Fibroblast of mammary gland (primary cell): ENCODE measurements around the gene SWT1.

Experiments used
- DNase-seq: peaks from one replicate; pipeline ENCODE4 v3.0.0-alpha.2; 2010; ENCODE audit warnings: low read depth
- H3K4me3 ChIP-seq: 2 replicates; pipeline ENCODE4 v1.5.1; 2011; ENCODE audit warnings: low read depth, mild to moderate bottlenecking, low read length, moderate library complexity; ENCODE audit not compliant: control insufficient read depth
- TF ChIP-seq, protein P1 (sequence below): conservative IDR thresholded peaks from 2 replicates; pipeline ENCODE4 v1.5.1; 2011; ENCODE audit warnings: low read depth, low read length, inconsistent platforms; ENCODE audit not compliant: control insufficient read depth, insufficient read depth

SWT1 gene

GRCh38 chr1:185267301-185267700, 110.3 kb downstream of the SWT1 start:
- TF ChIP-seq, protein P1, sequence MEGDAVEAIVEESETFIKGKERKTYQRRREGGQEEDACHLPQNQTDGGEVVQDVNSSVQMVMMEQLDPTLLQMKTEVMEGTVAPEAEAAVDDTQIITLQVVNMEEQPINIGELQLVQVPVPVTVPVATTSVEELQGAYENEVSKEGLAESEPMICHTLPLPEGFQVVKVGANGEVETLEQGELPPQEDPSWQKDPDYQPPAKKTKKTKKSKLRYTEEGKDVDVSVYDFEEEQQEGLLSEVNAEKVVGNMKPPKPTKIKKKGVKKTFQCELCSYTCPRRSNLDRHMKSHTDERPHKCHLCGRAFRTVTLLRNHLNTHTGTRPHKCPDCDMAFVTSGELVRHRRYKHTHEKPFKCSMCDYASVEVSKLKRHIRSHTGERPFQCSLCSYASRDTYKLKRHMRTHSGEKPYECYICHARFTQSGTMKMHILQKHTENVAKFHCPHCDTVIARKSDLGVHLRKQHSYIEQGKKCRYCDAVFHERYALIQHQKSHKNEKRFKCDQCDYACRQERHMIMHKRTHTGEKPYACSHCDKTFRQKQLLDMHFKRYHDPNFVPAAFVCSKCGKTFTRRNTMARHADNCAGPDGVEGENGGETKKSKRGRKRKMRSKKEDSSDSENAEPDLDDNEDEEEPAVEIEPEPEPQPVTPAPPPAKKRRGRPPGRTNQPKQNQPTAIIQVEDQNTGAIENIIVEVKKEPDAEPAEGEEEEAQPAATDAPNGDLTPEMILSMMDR, result no peak
- H3K4me3 ChIP-seq, result no peak overlapping the region
- DNase-seq, result no peak

- no peak overlapping the region for H3K4me3 ChIP-seq
- DNase-seq, result no peak
- TF ChIP-seq, protein P1, result no peak
Measured at GRCh38 chr1:185267701-185268100, 110.7 kb downstream of the SWT1 start.

- TF ChIP-seq, protein P1, result no peak
- DNase-seq, result no peak
- no peak overlapping the region for H3K4me3 ChIP-seq
Measured at GRCh38 chr1:185268352-185268751, 111.4 kb downstream of the SWT1 start.

- no peak overlapping the region for H3K4me3 ChIP-seq
- TF ChIP-seq, protein P1, result no peak
- no peak for DNase-seq
Measured at GRCh38 chr1:185271921-185272320, 115.0 kb downstream of the SWT1 start.

DNA sequence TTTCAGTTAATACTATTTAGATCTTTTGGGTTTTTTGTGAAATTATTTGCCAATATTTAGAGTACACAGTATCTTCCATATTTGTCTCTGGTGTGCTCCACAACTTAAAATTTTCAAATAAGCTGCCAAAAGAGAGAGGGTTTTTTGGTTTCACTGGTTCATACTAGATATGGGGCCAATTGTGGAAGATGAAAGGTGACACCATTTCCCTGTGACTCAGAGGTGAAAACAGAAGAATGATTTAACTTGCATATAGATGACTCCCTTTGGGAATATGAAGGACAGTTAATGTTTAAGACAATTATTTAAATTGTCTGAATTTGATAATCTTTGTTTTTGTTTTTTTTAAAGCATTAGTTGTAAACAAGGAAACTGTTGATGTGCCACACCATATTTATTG, 122.6 kb downstream of the SWT1 start:
- TF ChIP-seq, protein P1, result no peak
- no peak overlapping the region for H3K4me3 ChIP-seq
- DNase-seq, result peak; percentile 62

DNA sequence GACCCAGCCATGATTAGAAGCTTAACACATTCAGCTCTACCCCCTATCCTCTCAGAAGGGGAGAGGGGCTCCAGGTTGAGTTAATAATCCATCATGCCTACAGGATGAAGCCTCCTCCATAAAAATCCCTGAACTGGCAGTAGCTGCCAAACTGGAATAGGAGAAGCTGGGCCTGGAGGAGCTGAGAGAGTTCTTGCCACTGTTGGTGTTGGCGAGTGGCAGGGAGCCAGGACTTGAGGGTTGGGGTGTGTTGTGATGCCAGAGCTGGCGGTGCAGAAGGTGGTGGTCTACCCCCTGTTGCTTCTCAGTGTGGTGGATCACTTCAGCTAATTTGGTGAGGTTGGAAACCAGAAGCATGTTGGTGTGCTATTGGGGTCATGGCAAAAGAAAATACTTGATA, 123.6 kb downstream of the SWT1 start:
- DNase-seq, result no peak
- TF ChIP-seq, protein P1, result no peak
- no peak overlapping the region for H3K4me3 ChIP-seq

- H3K4me3 ChIP-seq, result no peak overlapping the region
- no peak for DNase-seq
- TF ChIP-seq, protein P1, result no peak
Measured at GRCh38 chr1:185281245-185281644, 124.3 kb downstream of the SWT1 start.
